Activated gamma-delta T cell treated with Interleukin-2 at 50 U/mL for 16 hours (primary cell): ENCODE data around the gene SMARCC1.

ENCODE experiments used
- DNase-seq: peaks from one replicate; pipeline ENCODE4 v3.0.0-alpha.2; 2020

Gene SMARCC1

DNA sequence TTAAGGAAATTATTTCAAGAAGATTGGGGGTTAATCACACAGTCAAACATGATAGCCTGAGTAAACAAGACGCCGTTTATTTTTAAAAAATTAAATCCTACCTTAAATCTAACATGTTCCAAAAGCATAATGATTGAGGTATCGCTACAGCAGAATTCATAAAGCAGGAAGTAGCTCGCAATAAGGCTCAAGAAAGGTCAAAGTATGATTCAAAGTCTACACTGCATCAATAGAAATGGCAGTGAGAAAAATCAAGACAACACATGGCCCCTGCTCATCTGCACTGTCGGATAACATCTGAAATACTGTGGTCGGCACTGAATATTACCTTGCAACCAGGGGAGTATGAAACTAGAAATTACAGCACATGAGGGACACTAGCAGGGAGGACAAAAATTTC lies 93.2 kb downstream of the SMARCC1 start:
- DNase-seq: no peak

GRCh38 chr3:47685037-47685436 lies 96.7 kb downstream of the SMARCC1 start:
- no peak for DNase-seq

DNA sequence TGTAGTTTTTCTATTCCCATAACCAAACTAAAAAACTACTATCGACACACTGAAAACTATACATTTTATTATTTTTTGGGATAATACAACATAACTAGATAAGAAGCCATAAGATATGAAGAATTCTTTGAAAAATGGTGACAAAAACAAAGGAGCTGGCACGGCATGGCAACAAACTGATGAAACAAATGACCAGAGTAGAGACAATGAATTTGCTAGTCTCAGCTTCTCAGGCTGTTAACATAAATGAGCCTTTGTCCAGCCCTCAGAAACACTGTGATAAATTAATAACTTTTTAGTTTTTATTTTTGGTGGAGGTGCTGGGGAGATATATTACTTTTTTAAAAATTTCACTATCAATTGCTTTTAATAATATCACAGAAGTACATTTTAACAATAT lies 100.7 kb downstream of the SMARCC1 start:
- DNase-seq: no peak

GRCh38 chr3:47678446-47679338 lies 103.0 kb downstream of the SMARCC1 start:
- DNase-seq: no peak

DNA sequence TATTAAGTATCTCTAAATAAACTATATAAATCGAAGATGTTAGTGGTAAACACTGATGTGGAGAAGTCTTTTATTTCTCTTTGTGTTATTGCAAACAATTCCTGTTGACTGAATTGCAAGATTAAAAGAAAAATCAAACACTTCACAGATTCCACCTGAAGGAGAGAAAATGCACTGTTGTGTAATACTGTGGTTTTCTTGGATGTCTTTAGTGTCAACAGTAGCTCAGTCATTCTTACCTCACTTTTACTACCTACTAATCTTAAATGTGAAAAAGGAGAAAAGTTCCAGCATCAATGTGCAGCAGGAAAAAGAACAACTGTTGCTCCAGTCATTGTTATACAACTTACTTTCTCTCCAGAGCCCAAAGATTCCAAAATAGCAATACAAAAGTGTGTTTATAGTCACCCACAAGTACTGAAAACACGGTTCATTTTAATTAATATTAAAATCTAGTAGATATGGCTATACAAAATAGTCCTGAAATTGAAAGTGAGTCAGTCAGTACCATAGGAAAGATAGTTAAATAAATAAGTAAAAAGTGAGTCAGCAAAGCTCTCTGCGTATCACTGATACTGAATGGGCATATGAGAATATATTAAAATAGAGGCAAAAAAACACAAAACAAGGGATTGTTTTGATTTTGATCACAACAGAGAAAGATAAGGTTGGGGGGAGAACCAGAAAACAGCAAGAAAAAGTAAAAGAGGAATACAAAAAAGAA lies 112.5 kb downstream of the SMARCC1 start:
- no peak for DNase-seq

DNA sequence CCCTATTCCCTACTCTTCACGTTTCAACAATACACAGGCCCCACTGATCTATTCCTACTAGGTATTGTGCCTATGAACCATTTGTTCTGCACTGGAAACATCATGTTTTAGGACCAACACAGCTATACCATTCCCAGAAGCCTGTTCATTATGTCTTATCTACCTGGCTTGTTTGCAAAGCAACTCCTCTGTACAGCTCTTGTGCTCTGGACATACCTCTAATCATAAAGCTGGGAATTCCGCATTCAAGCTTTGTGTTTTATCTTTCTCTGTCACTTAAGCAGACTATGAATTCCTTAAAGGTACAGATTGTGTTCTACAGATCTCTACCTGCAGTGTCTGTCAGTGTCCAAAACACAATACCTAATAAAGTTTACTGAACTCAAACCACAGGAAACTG lies 115.6 kb downstream of the SMARCC1 start:
- no peak for DNase-seq

GRCh38 chr3:47664519-47664918 lies 117.2 kb downstream of the SMARCC1 start:
- DNase-seq: no peak

- no peak for DNase-seq
Observed at GRCh38 chr3:47663630-47664240, 118.0 kb downstream of the SMARCC1 start.

DNA sequence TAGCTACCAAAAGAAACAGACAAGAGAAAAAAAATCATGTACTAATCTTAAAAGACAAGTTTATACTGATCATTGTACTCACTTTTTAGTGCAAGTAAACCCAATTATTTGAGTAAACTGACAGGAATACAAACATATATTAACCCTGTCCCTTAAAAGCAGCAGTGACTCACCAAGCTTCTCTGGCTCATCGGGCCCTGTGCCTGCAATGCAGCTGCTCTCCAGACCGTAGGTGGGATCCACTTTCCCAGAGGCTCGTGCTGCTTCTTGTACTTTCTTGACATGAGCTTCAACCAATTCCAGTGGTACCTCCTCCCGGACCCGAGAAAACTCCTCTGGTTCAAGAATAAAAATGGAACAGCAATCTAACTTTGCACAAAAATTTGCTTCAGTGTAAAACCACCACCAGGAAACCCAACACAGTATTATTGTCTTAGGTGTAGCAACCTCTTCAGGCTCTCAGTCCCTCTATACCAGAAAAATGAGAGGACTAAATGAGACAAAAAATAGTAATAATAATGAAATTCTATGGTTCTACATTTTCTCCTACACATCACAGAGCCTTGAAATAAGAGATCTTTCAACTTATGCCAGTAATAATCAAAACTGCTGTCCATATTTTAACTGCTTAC lies 120.5 kb downstream of the SMARCC1 start:
- DNase-seq: no peak

DNA sequence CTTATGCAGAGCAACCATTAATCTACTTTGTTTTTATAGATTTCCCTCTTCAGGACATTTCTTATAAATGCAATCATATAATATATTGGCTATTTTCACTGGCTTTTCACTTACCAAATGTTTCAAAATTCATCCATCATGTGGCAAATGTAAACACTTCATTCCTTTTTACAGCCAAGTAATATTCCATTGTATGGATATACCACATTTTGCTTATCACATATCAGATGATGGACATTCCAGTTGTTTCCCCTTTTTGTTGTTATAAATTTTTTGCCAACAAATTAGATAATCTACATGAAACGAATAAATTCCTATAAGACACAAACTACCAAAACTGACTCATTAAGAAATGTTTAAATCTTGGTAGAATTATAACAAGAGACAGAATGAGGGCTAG lies 123.2 kb downstream of the SMARCC1 start:
- no peak for DNase-seq

- no peak for DNase-seq
Observed at GRCh38 chr3:47652142-47652541, 129.6 kb downstream of the SMARCC1 start.

GRCh38 chr3:47650294-47650693 lies 131.4 kb downstream of the SMARCC1 start:
- no peak for DNase-seq

DNA sequence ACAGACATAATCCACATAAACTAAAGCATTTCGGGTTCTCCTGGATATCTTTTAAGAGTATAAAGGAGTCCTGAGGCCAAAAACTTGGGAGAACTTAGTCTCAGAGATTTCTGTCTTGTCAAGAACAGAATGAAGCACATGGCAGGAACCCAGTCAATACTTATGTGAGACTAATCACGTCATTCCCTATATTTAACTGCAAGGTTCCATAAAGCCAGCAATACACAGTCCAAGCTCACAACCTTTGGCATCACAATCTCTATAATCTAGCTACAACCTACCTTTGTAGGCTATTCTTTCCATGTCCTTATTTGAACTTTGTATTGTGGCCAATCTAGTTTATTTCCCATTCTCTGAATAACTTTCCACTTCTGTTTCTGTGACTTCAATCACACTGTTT lies 134.1 kb downstream of the SMARCC1 start:
- no peak for DNase-seq

DNA sequence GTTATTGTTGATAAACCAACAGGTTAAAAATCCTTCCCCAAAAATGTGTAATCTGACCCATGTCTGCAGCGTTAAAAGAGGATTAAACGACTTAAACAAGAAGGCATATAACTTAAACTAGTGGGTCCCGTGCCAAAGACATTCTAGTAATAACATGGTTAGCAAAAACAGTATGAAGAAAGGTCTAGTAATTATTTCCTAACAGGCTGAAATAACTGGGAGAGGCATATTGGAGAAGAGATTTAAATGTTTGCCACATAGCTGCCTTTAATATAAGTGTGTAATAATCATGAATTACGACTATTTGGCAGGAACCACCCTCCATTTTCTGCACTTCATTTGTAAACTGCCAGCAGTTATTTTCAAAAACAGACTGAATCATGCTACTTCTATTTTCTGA lies 135.3 kb downstream of the SMARCC1 start:
- no peak for DNase-seq

DNA sequence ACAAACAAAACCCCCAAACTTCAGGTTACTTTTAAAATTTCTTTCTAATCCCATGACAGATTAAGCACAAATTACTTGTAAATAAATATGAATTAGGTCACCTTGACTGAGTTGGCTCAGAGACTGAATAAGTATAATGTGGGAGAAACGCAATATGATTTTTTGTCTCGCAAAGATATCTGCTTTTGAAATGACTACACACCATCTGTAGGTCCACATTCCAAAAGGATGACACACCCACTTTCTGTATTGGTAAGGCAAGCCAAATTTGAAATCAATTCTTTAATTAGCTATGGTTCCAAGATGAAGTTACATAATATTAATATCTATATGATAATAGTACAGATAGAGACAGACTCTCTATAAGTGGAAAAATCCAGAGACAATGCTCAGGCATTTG lies 136.1 kb downstream of the SMARCC1 start:
- no peak for DNase-seq

DNA sequence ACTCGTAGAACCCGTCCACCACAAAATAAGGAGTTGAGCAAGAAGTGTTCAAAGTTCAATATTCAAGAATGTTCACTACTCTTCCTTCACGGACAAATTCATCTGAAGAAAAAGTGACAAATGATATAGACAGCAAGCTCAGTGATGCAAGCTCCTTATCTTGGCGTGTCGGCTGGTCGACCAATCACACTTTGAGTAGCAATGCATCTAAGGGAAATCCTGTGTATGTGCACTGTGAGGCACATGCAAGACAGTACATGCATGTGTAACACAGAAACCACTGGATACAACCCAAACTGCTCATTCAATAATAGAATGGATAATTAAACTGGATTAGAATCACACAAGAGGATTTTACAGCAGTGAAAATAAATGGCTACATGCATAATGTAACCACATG lies 138.6 kb downstream of the SMARCC1 start:
- no peak for DNase-seq

DNA sequence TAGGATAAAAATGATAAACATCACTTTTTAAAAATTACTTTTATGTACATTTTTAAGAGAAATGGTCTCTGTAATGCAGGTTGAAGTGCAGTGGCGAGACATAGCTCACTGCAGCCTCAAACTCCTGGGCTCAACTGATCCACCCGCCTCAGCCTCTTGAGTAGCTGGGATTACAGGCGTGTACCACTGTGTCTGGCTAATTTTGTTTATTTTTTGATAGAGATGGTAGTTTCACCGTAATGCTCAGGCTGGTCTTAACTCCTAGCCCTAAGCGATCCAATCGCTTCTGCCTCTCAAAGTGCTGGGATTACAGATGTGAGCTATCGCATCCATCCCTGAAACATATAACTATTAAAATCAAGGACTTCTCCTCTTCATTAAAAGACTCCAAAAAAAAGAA lies 140.0 kb downstream of the SMARCC1 start:
- DNase-seq: no peak

- DNase-seq: no peak
Observed at GRCh38 chr3:47636921-47637320, 144.8 kb downstream of the SMARCC1 start.

DNA sequence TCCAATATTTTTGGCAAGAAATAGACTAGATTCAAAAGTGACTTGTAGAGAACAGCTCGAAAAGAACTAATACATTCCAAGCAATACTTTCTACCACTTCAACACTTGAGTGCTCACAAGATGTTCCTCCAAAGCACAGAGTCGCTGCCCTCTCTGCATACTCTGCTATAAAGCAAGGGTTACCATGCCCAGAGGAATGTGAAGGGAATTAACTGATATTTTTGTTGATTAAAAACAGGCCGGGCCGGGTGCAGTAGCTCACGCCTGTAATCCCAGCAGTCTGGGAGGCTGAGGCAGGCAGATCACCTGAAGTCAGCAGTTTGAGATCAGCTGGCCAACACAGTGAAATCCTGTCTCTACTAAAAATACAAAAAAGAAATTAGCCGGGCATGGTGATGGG lies 145.5 kb downstream of the SMARCC1 start:
- no peak for DNase-seq

GRCh38 chr3:47635536-47635935 lies 146.2 kb downstream of the SMARCC1 start:
- DNase-seq: no peak

- no peak for DNase-seq
Observed at GRCh38 chr3:47634996-47635395, 146.7 kb downstream of the SMARCC1 start.

- DNase-seq: no peak
Observed at GRCh38 chr3:47630810-47631209, 150.9 kb downstream of the SMARCC1 start.

GRCh38 chr3:47629770-47630169 lies 151.9 kb downstream of the SMARCC1 start:
- DNase-seq: no peak
